Suppressor macrophage treated with lipopolysaccharide for 1 hour (primary cell): ENCODE data around the gene GHR.
A peak's percentile ranks its signal among the peaks of the same experiment; 100 is the strongest.

Experiments
- DNase-seq, 3 donors: peaks; one replicate each; pipeline ENCODE4 v3.0.0-alpha.2; 2020 to 2022

The GHR gene

DNA sequence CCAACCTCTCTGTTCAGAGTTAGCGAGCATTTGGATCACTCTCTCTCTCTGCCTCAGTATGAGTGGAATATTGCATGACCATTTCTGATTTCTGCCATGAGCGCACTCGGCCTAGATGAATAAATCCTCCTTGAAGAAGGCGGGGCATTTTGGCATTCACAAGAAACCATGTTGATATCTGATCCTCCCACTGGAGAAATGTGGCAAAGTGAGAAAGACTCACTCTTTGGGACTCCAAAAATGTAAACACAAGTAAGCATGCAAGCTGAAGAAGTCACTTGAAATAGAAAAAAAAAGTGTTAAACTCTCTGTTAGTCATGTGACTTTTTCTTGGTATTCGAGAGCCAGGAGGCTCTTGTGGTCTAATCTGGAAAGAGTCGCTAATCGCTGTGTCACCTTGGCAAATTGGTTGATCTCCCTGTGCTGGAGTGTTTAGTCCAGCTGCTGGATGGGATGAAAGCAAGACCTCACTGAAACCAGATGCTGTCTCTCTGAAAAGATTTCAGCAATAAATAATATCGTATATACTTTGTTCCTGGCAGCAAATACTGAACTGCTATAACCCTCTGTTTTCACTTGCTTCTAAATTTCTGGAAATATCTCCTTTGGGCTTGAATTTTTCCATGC, 95.5 kb downstream of the GHR start:
- no peak for DNase-seq

DNA sequence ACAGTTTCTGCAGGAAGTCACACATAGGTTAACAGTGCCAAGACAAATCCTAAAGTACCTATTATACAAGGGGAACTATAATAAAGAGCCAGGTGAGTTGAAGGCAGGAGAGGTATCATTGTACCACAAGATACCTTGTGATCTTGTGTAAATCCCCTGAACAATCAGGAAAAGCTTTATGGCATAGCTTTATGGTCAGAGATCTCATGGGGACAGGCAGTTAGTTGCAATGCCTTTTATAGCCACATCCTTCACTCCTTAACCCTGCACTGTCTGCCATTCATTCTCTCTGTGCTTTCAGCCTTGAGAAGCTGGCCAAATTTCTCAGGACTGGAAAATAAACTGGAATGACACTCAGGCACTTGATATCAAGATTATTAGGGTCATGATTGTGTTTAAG, 97.0 kb downstream of the GHR start:
- DNase-seq: no peak

DNA sequence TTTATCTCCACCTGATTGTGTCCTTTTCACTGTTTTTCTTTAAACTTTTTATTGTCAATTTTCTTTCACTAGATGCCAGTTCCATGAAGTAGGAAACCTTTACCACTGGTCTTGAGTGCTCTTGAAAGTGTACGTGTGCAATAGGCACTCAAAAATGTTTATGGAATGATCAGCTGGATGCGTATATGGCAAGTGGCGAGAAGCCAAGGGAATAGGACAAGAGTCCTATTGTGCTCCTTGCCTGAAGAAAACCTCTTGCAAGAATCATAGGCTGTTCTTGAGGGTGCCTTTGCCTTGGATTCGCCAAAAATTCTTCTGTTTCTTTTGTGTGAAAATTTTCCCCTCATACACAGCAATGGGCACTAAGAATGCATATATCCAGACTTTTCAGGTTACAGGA, 97.7 kb downstream of the GHR start:
- DNase-seq: no peak

DNA sequence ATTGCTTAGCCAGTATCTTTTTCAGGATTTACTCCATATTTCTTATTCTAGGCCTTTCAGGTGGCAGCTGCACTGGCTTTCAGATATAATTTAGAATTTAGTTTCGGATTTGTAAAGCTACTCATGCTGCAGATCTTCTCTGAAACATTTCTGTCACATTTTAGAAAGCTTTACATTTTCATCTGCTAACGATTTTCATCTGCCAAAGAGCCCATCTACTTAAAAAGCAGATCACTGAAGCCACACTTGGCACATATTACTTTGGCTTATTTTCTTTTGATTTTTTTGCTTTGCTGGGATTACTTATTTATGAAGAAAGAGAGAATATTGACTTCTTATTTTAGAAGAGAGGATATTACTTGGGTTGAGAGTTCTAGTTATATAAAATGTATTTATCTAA, 98.2 kb downstream of the GHR start:
- DNase-seq: no peak

DNA sequence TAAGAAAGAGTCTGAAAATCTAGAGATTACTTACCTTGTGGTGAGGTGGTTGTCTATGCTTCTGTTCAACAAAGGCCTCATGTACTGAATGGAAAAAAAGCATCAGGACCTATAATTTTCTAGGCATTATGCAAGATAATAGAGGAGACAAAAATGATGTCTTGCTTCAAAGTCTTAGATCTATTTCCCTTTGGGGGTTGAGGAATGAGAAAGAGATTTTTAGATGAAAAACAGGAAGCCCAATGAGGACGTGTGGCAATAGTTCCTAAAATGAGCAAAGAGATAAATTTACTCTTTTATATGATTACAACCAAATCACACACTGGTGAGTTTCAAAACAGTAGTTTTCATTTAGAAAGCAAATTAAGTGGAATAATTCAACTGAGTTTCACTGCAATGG, 99.5 kb downstream of the GHR start:
- no peak for DNase-seq

DNA sequence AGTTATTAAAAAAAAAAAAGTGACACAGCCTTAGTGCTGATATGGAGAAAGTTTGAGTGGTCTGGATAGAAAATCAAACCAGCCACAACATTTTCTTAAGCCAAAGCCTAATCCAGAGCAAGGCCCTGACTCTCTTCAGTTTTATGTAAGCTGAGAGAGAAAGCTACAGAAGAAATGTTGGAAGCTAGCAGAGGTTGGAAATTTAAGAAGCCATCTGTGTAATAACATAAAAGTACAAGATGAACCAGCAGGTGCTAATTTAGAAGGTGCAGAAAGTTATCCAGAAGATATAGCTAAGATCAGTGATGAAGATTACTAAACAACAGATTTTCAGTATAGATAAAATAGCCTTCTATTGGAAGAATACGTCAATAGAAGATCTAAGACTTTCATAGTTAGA, 102.9 kb downstream of the GHR start:
- DNase-seq: no peak

DNA sequence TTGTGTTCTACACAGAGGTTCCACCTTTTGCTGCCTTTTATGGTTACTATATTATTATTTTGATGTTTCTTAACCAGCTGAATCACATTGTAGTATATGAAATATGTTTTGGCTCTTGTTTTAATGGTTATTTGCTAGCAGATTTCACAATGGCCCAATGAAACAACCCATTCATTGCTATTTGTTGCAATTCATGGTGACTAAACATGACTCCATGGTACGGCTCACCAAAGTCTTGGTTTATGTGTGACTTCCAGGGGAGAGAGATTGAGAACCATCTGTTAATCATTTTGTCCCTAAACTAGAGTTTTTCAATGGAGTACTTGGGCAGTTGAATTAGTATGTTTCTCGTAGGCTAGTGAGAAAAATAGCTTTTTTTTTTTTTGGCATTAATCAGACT, 108.4 kb downstream of the GHR start:
- DNase-seq: no peak

DNA sequence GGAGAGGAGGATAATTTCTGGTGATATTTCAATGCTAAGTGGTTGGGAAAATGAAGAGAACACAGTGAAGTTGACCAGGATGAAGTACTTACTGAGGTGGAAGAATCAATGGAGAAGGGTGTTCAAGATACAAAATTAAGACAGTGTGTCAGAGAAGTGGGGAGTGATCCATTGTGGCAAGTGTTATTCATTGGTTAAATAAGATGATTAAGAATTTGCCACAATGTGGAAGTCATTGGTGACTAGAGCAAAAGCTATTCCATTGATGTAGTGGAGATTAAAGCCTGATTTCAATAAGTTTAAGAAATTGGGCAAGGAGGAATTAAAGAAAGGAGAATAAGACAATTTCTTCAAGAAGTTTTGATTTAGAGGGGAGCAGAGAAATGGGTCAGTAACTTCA, 118.9 kb downstream of the GHR start:
- no peak for DNase-seq

DNA sequence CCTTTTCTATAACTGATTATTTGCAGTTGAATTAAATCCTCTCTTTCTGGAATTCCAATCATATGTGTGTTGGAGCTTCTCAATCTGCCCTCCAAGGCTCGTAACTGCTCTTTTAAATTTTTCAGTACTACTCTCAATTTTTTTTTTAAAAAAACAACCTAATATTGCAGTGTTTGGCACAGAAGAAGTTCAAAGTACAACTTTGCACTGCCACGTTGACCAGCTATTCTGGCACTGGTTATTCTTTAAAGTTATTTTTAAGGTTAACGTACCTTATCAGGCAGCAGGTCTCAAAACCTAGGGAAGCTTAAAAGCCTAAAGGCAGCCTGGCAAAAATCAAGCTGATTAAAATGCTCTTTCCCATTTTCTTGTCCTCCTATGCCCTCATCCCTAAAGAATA, 120.5 kb downstream of the GHR start:
- DNase-seq: no peak

DNA sequence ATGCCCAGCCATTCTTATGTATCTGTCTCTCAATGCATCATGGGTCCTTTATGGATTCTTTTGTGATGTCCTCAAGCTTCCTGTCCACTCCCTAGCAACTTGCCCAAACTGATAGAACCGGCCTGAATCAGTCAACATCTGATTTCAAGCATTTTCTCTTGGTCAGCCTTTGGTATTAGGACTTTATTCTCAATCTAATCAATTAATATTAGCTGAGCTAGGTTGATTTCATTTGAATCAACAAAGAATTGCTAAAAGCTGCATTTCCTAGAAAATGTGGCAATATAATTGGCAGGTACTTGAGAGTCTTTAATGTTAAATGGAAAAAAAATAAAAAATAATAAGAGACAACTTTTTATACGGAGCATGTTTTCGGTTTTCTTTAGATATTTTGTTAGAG, 121.8 kb downstream of the GHR start:
- no peak for DNase-seq

DNA sequence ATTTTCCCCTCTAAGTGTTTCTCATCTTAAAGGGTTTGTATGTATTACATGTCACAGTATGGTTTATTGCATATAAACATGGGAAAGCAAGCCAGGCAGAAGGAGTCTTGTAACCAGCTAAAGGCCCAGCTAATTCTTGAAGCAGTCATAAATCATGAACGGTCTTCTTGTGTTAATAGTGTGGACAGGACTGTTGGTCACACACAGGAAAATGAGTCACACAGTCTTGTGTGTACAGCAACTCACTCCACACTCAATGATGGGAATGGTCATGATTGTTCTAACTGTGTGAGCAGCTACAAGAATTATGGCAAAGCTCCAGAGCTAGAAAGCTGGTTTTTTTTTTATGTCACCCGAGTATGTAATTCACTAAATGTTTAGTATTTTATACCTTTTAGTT, 123.9 kb downstream of the GHR start:
- peak in 1 of 3 donors; percentile 1 for DNase-seq

DNA sequence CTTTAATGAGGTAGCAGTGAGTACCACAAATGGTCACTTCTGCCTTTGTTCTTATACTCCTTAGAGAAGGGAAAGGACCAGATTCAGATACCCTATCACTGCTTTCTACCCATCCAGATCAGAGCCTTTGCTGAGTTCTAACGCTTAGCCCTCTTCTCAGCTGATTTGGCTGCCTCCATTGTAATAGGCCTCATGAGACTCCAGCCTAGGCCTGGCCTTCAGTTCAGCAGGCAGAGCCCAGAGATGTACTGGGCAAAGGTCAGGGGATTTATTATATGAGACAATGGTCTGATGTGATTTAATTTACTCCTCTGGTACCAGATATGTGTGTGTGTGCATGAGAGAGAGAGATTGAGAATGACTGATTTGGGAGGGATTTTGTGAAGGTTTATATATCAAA, 124.7 kb downstream of the GHR start:
- no peak for DNase-seq

DNA sequence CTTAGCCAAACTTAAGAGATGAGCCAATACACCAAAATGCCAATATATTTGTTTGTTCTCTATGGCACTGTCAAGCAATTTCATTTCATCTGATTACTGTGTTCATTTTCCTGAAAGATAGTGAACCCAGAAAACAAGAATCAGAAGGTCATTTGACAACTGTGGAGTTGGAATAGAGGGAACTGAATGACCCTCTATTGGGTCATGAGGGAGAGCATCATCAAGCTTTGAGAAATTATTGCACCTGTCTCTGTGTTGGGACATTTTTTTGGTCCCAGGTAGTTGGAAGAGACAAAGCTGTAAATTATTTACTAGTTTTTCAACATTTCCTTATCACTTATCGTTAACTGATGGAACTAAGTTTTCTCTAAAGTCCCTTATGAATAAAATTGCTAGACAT, 129.4 kb downstream of the GHR start:
- DNase-seq: no peak

DNA sequence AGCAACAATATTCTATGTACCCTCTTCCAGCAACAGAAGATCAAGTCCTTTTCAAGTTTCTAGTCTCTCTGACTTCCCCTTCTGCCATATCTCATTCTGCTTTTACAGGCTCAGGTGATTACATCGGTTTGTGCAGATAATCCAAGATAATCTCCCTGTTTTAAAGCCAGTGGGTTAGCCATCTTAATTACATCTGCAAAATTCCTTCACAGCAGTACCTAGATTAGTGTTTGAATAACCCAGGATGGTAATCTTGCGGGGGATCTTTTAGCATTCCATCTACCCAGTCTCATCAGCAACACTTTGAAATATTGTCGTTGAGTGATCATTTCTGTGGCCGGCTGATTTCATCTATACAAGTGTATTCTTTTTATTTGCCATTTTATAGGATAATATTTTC, 130.2 kb downstream of the GHR start:
- no peak for DNase-seq

DNA sequence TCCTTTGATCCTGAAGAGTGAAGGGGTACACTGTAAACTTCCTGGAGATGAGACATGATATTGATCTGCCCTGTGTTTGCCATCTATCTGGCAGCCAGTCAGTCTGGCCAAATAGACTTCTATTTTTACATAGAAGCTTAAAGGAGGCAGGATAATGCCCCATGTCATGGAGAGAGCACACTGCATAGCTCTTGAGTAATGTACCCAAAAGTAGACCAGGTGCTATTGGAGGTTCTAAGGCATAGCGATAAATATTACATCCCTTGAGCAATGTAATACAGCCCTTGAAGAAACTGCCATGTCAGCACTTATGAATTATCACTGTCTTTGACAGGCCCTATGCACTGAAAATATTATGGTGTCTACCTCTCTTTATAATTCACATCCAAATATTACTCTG, 131.8 kb downstream of the GHR start:
- no peak for DNase-seq

DNA sequence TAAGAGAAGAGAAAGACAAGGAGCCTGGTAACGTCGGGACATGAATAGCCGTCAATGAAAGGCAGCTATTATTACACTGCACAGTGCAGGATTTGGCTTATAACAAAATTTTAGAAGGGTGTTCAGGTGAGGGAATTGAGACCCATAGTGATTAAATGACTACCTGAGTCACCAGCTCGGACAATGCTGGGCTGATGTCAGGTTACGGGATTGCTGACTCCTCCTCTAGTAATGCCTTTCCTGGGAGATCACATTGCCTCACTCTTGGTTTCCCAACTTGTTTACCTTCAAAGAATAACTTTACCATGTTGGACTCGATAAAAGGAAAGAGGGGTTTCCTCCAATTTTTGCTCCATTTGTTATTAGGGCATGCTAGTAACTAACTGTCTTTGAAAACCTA, 132.6 kb downstream of the GHR start:
- no peak for DNase-seq

DNA sequence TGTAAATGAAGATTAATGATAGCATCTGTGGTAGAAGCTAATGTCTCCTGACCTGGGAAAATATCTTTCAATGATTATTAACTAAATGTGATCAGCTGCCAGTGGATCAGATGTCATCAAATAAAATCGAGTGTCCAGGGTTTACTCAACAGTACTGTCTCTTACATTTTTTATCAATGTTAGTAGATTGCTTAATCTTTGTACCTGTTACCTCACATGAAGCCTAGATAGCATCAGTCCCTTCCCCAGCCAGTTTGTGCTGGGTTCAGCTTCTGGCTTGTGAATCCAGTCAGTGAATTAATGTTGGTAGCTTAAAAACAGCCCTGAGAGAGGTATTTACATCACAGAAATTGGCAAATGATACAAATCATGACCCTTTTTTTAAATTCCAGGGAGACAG, 134.4 kb downstream of the GHR start:
- DNase-seq: no peak

DNA sequence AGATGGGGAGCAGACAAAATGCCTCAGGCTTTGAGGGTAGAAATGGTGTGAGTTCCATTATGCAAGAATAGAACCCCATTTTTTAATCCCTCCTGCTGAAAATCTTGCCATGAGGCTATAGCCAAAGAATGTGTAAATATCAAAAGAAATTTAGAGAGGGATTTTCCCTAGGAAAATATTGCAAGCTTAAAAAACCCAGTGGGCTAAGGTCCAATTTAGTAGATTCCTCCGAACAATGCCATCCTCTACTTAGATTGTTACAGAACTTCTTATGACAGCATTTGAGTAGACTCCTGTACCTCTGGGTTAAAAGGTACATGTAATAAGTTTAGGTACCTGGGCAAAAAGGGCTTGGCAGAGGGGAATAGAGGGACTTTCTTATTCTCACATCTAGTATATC, 138.4 kb downstream of the GHR start:
- DNase-seq: no peak

DNA sequence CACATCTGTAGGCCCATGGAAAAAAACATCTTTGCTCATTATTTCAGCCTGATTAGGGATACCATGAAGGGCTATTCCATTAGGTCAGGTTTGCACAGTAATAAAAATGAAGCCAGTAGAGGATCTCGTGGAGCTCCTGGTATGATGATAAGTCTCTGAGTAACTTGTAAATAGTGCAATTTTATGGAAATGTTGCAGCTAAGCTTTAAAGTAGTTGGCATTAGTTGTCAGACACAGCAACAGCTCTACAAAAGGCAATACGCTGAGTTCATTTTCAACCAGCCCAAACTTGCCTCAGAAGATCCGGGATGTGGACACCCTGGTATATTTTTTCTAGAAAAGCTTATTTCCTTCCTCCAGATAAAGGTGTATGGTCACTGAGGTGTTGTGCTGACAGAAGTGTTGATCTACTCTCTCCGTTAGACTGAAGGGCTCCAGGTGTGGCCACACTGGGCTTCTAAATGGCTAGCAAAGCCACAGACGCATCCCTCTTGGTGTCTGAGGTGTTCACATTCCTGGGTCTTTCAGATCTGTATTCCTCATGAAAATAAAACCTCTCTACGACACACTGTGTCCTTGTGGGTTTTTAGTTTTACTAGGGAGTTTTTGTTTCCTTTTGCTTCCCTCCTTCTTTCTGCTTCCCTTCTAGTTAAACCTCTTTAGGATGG, 141.6 kb downstream of the GHR start:
- DNase-seq: no peak

DNA sequence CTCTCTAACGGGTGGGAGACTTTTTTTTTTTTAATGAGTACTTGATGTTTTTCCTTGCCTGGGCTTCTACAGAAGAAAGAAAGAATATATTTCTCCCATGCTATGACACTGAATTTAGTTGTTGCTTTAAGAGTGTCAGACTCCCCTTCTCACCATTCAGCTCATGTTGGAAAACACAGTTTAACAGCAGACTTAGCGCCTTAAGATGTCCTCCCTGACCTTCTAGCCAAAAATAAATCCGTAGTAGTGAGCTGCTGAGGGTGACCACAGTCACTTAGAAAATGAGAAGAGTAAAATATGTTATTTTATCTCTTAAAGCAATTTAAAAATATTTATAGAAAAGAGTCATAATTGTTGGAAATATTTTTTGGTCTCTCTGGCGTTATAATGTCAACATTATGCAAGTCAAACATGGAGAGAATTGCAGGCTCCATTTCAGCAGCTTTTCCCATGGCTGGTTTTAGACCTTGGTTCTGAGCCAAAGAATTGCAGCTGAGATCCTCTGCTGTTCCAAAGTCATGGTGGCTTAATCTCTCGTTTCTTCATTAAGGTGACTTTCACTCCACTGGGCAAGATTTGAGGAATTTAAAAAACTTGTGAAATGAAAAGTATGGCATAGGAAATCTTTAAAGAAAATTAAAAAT, 143.5 kb downstream of the GHR start:
- DNase-seq: no peak

DNA sequence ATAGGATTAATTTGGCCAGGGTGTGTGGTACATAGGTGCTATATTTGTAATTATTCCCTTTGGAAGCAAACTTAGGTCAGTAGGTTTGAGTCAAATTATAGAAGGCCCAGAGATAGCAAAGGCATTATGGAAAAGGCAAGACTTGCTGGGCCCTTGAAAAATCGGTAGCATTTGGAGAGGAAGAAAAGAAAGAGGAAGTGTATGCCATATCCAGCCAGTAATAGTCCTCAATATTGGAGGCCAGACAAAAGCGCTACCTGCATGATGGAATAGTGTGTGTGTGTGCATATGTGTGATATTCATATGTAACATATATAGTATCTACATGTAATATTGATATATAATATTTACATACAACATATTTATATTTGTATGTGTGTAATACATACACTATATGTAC, 146.1 kb downstream of the GHR start:
- no peak for DNase-seq

DNA sequence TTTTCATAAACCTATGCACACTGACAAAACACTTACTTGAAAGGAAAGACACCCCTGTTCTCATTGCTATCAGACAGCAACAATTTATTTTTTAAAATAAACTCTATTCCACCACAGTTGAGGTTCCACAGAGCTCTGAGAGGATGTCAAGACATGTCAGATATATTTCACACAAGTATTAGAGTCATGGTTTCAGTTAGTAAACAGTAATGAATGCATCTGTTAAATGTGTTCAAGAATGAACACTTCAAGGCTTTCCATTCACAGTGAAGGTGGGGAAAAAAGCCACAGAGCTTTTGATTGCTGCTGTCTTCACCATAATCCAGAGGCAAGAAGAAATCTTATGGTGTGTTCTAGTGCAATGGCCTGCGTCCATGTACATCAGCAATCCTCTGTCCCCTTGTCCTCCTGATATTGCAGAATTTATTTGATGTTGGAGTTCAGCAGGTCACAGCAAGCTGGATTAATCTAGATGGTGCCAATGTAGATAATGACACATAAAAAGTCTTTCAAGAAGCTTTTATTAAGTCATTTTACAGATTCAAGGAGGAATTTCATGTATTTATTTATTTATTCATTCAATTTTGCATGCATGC, 146.8 kb downstream of the GHR start:
- DNase-seq: no peak

DNA sequence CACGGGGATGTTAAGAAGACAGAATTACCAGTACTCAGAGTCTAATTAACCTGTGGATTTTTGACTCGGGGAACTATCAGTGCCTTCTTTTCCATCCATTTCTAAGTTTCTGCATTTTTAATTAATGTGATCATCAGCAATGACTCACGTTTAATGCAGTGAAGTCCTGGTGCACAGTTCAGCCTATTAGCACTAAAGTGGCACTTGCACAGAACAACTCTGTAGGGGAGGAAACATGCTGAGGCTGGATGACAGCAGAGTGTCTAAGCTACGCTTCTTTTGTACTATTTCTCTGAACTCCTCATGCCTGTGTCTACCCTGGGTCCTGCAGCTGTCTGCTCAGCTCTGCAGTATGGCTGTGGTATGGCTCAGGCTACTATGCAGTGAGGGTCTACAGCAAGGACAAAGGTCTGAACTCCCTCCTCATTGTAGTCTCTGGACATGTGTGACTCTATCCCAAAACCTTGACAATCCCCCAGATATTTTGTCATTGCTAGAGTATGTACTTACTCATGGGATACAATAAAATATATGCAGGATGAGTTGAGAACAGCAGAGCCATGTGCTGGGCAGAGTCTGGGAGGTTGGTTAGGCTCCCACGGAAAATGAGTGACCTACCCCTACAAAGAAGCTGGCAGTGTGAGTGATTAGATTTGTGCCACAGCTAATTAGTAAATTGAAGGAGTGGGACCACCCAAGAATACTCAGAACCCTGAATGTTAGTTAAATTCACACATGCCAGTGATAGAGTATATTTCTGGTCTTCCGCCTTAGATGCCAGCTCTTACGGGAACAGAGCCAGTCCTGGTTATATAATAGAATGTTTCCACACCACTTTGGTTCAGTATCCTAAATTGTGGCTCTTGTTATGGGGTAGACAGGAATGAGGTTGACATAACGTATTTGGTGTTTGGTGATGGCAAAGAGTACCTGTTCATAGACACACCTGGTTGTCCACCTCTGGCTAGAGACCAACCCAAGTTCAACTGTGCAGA, 148.0 kb downstream of the GHR start:
- no peak for DNase-seq
